Dendritic cell treated with granulocyte-macrophage colony-stimulating factor and Interleukin-4, amounts not matched to agents 40 ng/mL and 50 ng/mL, for 4 days (primary cell): Measurements from ENCODE around the gene BTF3.

Experiments
- H3K27ac Mint-ChIP-seq: one replicate; pipeline ENCODE4 v1.8.0; 2022; ENCODE audit warnings: mild to moderate bottlenecking, mixed read lengths
- H3K27me3 Mint-ChIP-seq: one replicate; pipeline ENCODE4 v1.8.0; 2022; ENCODE audit warnings: mild to moderate bottlenecking, mixed read lengths
- H3K36me3 Mint-ChIP-seq: one replicate; pipeline ENCODE4 v1.8.0; 2022; ENCODE audit warnings: low read depth, mixed read lengths
- H3K4me1 Mint-ChIP-seq: one replicate; pipeline ENCODE4 v1.8.0; 2022; ENCODE audit warnings: low read depth, mixed read lengths
- H3K4me3 Mint-ChIP-seq: one replicate; pipeline ENCODE4 v1.8.0; 2022; ENCODE audit warnings: mild to moderate bottlenecking, moderate library complexity, mixed read lengths
- H3K9me3 Mint-ChIP-seq: one replicate; pipeline ENCODE4 v1.8.0; 2022; ENCODE audit warnings: mixed read lengths
- intact Hi-C: fragments of 100-400 bp; cut with micrococcal nuclease; formaldehyde crosslinking; loops from one replicate; pipeline ENCODE4 v1.15.0; 2022

BTF3 gene

GRCh38 chr5:73544429-73545402 is 46.5 kb downstream of the BTF3 start:
- Mint-ChIP-seq H3K27me3 (peaks cover 27% of the 10 kb centered on the region), H3K36me3 (no peaks in the 10 kb centered on the region), H3K27ac (no peak overlapping the region), H3K4me3 (no peak overlapping the region), H3K4me1 (no peaks in the 10 kb centered on the region), H3K9me3 (no peaks in the 10 kb centered on the region)
- intact Hi-C loops = no loop called here

- no peaks in the 10 kb centered on the region for H3K9me3 Mint-ChIP-seq
- no peak overlapping the region for H3K27ac Mint-ChIP-seq
- no peak overlapping the region for H3K4me3 Mint-ChIP-seq
- no peaks in the 10 kb centered on the region for H3K4me1 Mint-ChIP-seq
- intact Hi-C loops = no loop called here
- H3K36me3 Mint-ChIP-seq = no peaks in the 10 kb centered on the region
- peaks cover 25% of the 10 kb centered on the region for H3K27me3 Mint-ChIP-seq
Observed at GRCh38 chr5:73545403-73545779, 47.1 kb downstream of the BTF3 start.

- Mint-ChIP-seq H3K27ac (no peak overlapping the region), H3K9me3 (no peaks in the 10 kb centered on the region), H3K36me3 (peaks cover 20% of the 10 kb centered on the region), H3K4me3 (no peak overlapping the region), H3K27me3 (peaks cover 5% of the 10 kb centered on the region), H3K4me1 (no peaks in the 10 kb centered on the region)
- intact Hi-C loops = no loop called here
Observed at GRCh38 chr5:73550016-73550415, 51.8 kb downstream of the BTF3 start.

- intact Hi-C loops = no loop called here
- Mint-ChIP-seq H3K9me3 (no peaks in the 10 kb centered on the region), H3K36me3 (peaks cover 26% of the 10 kb centered on the region), H3K4me1 (no peaks in the 10 kb centered on the region), H3K27me3 (peaks cover 2% of the 10 kb centered on the region), H3K4me3 (no peak overlapping the region), H3K27ac (no peak overlapping the region)
Observed at GRCh38 chr5:73552642-73553041, 54.4 kb downstream of the BTF3 start.
